Panc1 (cell line): ENCODE results near the gene BBIP1.

ENCODE experiments used
- POLR2AphosphoS5 ChIP-seq: IDR thresholded peaks from 2 replicates; pipeline ENCODE4 v1.6.1; 2012; ENCODE audit warnings: mild to moderate bottlenecking, low read depth, low read length, moderate library complexity
- SIN3A ChIP-seq: IDR thresholded peaks from 2 replicates; pipeline ENCODE4 v1.6.1; 2012; ENCODE audit warnings: low read depth, mild to moderate bottlenecking, low read length, moderate library complexity, borderline replicate concordance; ENCODE audit not compliant: insufficient read depth
- TF ChIP-seq, protein P1 (sequence below): fragments of 450-650 bp; IDR thresholded peaks from 2 replicates; pipeline ENCODE4 v1.5.1; 2017; ENCODE audit warnings: mild to moderate bottlenecking
- TF ChIP-seq, protein P2 (sequence below), 2 experiments: IDR thresholded peaks; 2 replicates each; pipeline ENCODE4 v1.6.1; 2011 to 2012; ENCODE audit warnings: low read depth in 2 of 2, control low read depth in 1 of 2, low read length in 1 of 2, mild to moderate bottlenecking in 1 of 2, moderate library complexity in 1 of 2; ENCODE audit not compliant: insufficient read depth in 1 of 2

DNA sequence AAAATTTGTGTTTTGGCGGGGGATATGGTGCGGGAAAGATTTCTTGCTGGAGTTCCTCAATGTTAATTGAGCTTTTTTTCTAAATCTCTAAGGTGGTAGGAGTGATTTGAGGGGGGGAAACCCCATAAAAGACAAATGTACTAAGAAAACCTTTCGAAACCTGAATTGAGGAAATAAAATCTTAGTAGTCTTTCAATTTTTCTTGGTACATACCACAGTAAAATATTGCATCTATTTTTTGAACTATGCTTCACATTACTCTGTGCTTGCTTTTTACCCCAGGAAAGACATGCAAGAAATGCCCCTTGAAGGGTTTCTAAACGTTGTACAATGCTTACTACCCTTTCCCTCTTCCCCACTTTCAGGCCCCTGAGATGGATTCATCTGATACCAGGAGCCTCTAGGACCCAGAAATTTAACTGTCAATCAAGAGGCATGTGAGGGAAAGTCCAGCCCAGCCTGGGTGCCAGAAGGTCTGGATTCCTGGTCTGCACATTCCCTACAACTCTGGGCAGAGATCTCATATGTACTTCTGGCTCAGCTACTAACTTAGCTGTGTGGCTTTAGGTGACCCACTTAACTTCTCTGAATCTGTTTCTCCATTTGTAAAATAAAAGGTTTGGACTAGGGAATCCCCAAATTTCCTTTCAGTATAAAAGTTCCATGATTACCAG is 53.0 kb downstream of the BBIP1 start:
- TF ChIP-seq, protein P1, sequence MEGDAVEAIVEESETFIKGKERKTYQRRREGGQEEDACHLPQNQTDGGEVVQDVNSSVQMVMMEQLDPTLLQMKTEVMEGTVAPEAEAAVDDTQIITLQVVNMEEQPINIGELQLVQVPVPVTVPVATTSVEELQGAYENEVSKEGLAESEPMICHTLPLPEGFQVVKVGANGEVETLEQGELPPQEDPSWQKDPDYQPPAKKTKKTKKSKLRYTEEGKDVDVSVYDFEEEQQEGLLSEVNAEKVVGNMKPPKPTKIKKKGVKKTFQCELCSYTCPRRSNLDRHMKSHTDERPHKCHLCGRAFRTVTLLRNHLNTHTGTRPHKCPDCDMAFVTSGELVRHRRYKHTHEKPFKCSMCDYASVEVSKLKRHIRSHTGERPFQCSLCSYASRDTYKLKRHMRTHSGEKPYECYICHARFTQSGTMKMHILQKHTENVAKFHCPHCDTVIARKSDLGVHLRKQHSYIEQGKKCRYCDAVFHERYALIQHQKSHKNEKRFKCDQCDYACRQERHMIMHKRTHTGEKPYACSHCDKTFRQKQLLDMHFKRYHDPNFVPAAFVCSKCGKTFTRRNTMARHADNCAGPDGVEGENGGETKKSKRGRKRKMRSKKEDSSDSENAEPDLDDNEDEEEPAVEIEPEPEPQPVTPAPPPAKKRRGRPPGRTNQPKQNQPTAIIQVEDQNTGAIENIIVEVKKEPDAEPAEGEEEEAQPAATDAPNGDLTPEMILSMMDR: no peak
- TF ChIP-seq, protein P2, sequence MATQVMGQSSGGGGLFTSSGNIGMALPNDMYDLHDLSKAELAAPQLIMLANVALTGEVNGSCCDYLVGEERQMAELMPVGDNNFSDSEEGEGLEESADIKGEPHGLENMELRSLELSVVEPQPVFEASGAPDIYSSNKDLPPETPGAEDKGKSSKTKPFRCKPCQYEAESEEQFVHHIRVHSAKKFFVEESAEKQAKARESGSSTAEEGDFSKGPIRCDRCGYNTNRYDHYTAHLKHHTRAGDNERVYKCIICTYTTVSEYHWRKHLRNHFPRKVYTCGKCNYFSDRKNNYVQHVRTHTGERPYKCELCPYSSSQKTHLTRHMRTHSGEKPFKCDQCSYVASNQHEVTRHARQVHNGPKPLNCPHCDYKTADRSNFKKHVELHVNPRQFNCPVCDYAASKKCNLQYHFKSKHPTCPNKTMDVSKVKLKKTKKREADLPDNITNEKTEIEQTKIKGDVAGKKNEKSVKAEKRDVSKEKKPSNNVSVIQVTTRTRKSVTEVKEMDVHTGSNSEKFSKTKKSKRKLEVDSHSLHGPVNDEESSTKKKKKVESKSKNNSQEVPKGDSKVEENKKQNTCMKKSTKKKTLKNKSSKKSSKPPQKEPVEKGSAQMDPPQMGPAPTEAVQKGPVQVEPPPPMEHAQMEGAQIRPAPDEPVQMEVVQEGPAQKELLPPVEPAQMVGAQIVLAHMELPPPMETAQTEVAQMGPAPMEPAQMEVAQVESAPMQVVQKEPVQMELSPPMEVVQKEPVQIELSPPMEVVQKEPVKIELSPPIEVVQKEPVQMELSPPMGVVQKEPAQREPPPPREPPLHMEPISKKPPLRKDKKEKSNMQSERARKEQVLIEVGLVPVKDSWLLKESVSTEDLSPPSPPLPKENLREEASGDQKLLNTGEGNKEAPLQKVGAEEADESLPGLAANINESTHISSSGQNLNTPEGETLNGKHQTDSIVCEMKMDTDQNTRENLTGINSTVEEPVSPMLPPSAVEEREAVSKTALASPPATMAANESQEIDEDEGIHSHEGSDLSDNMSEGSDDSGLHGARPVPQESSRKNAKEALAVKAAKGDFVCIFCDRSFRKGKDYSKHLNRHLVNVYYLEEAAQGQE (IDR thresholded peaks at IDR 0.05; ENCODE audit: insufficient read depth in 1 of 2, low read depth in 2 of 2, low read length in 1 of 2): no peak
- TF ChIP-seq POLR2AphosphoS5 (no peak), SIN3A (no peak)
